Motor neuron (in vitro differentiated cells): ENCODE results near the gene PINK1. TPM values are rescaled to one million over a fixed set of nuclear protein-coding genes. Genes with fewer than 3 reads are reported as not detected.

Experiments used
- ATAC-seq, 8 experiments: fragments of 200-7000 bp; cut with Tn5 transposase; replicated peaks in 6 of 8; 2 replicates each; pipeline ENCODE4 v1.8.0; 2021; ENCODE audit warnings: mild to moderate bottlenecking in 8 of 8, moderate library complexity in 8 of 8
- H3K27ac ChIP-seq, 2 donors: fragments of 250-450 bp; sonication (Bioruptor Pico); 2 replicates each; pipeline ENCODE4 v1.9.0; 2021; ENCODE audit warnings: antibody characterized with exemption in 2 of 2, mild to moderate bottlenecking in 2 of 2, moderate library complexity in 1 of 2
- H3K4me1 ChIP-seq, 2 donors: fragments of 250-450 bp; sonication (Bioruptor Pico); replicated peaks in 1 of 2; 2 replicates each; pipeline ENCODE4 v1.6.1; 2021; ENCODE audit warnings: antibody characterized with exemption in 2 of 2, mild to moderate bottlenecking in 2 of 2, moderate library complexity in 1 of 2
- H3K4me3 ChIP-seq, 5 donors: fragments of 250-450 bp; sonication (Bioruptor Pico); 2 replicates each; pipeline ENCODE4 v1.9.0; 2021; ENCODE audit warnings: antibody characterized with exemption in 5 of 5, mild to moderate bottlenecking in 5 of 5, moderate library complexity in 4 of 5
- WGBS, 10 experiments: fragments of 450-650 bp; shearing (Covaris generic); methylation state at CpG; one replicate each; pipeline ENCODE4 v1.0.0; 2022; 5-methylcytosine and 5-hydroxymethylcytosine counted together
- in situ Hi-C, 9 experiments: fragments of 400-800 bp; cut with MboI; loops; one replicate each; pipeline ENCODE4 v1.15.0; 2021; ENCODE audit warnings: low sequenced_read_pairs in 9 of 9, low pct_unique_long_range_greater_than_20kb in 2 of 9; ENCODE audit not compliant: unreplicated experiment in 9 of 9
- total RNA-seq, 8 experiments: library from RNA; unstranded; fragments of 300-600 nt; gene quantifications; 2 replicates each; pipeline versions ENCODE4 v1.2.3 to v1.2.4, GENCODE V29; 2022

Gene PINK1
- total RNA-seq, 8 experiments from 2014 or later, result 22.7 to 117 (median 51.4) TPM

- Histone ChIP-seq H3K4me3 (peak overlapping the region; percentile 66 to 94 (median 82)), H3K4me1 (peaks cover 5 to 7% of the 10 kb centered on the region in 2 donors), H3K27ac (no peak overlapping the region)
- in situ Hi-C loops, result loop anchor here in 4 of 9 experiments (10.0 to 25.0 kb wide), 5 partner anchors 97 to 722 kb away; partner anchors contain the start of genes MUL1 (in 1 of the 4) and PLA2G2E (in 1 of the 4)
- 0 to 4% (median 2%) methylated on average over 2 to 11 of the region's 11 CpGs; no CpG with 5 or more reads in 1 of the 10 experiments for WGBS, 10 experiments
- ATAC-seq, result peak in 7 of 8 experiments; percentile 1 to 17 (median 2)
These were observed 871 bp downstream of the PINK1 start for GRCh38 chr1:20634065-20634593.

GRCh38 chr1:20634594-20635084, 1.4 kb downstream of the PINK1 start:
- Histone ChIP-seq H3K4me1 (peaks cover 5 to 7% of the 10 kb centered on the region in 2 donors), H3K27ac (no peak overlapping the region), H3K4me3 (peak overlapping the region; percentile 66 to 94 (median 82))
- peak in 3 of 8 experiments; percentile 12 to 42 (median 25) for ATAC-seq
- in situ Hi-C loops, result loop anchor here in 4 of 9 experiments (10.0 to 25.0 kb wide), 5 partner anchors 97 to 722 kb away; partner anchors contain the start of genes MUL1 (in 1 of the 4) and PLA2G2E (in 1 of the 4)
- WGBS, 10 experiments, result 0 to 30% (median 12%) methylated on average over 1 to 4 of the region's 4 CpGs

- H3K4me3 ChIP-seq, result no peak overlapping the region
- H3K27ac ChIP-seq, result no peak overlapping the region
- peaks cover 5 to 7% of the 10 kb centered on the region in 2 donors for H3K4me1 ChIP-seq
- WGBS, 10 experiments, result 58 to 100% (median 76%) methylated on average over 2 to 8 of the region's 8 CpGs; no CpG with 5 or more reads in 2 of the 10 experiments
- no peak for ATAC-seq
- in situ Hi-C loops, result loop anchor here in 4 of 9 experiments (10.0 to 25.0 kb wide), 5 partner anchors 100 to 725 kb away; partner anchors contain the start of genes MUL1 (in 1 of the 4) and PLA2G2E (in 1 of the 4)
These were observed 3.6 kb downstream of the PINK1 start for GRCh38 chr1:20636785-20637347.

- H3K27ac ChIP-seq, result no peak overlapping the region
- ATAC-seq, result peak; percentile 39 to 90 (median 58)
- in situ Hi-C loops, result loop anchor here in 4 of 9 experiments (5.0 to 25.0 kb wide), 6 partner anchors 103 to 728 kb away; partner anchors contain the start of genes MUL1 (in 1 of the 4) and PLA2G2E (in 1 of the 4)
- WGBS, 10 experiments, result 0 to 23% (median 6%) methylated on average over 2 to 6 of the region's 6 CpGs; no CpG with 5 or more reads in 4 of the 10 experiments
- H3K4me1 ChIP-seq, result no peaks in the 10 kb centered on the region
- H3K4me3 ChIP-seq, result no peak overlapping the region
These were observed 6.9 kb downstream of the PINK1 start for GRCh38 chr1:20640183-20640597.

- WGBS, 10 experiments, result 30 to 93% (median 61%) methylated on average over 1 to 7 of the region's 10 CpGs; no CpG with 5 or more reads in 2 of the 10 experiments
- H3K27ac ChIP-seq, result no peak overlapping the region
- H3K4me1 ChIP-seq, result no peaks in the 10 kb centered on the region
- peak in 4 of 8 experiments; percentile 12 to 54 (median 36) for ATAC-seq
- in situ Hi-C loops, result loop anchor here in 4 of 9 experiments (5.0 to 25.0 kb wide), 6 partner anchors 105 to 730 kb away; partner anchors contain the start of genes MUL1 (in 1 of the 4) and PLA2G2E (in 1 of the 4)
- H3K4me3 ChIP-seq, result no peak overlapping the region
These were observed 8.7 kb downstream of the PINK1 start for GRCh38 chr1:20641975-20642374.

- Histone ChIP-seq H3K4me1 (no peaks in the 10 kb centered on the region), H3K4me3 (no peak overlapping the region), H3K27ac (no peak overlapping the region)
- in situ Hi-C loops, result loop anchor here in 4 of 9 experiments (5.0 to 25.0 kb wide), 6 partner anchors 106 to 731 kb away; partner anchors contain the start of genes MUL1 (in 1 of the 4) and PLA2G2E (in 1 of the 4)
- no peak for ATAC-seq
- WGBS, 10 experiments, result 50 to 100% (median 64%) methylated on average over 1 to 6 of the region's 6 CpGs; no CpG with 5 or more reads in 3 of the 10 experiments
These were observed 9.8 kb downstream of the PINK1 start for GRCh38 chr1:20643080-20643479.

GRCh38 chr1:20644416-20644815, 11.2 kb downstream of the PINK1 start:
- in situ Hi-C loops, result loop anchor here in 4 of 9 experiments (5.0 to 25.0 kb wide), 6 partner anchors 107 to 732 kb away; partner anchors contain the start of genes MUL1 (in 1 of the 4) and PLA2G2E (in 1 of the 4)
- Histone ChIP-seq H3K27ac (no peak overlapping the region), H3K4me1 (no peaks in the 10 kb centered on the region), H3K4me3 (no peak overlapping the region)
- ATAC-seq, result no peak
- WGBS, 10 experiments, result 40 to 100% (median 91%) methylated on average over 1 to 10 of the region's 13 CpGs; no CpG with 5 or more reads in 3 of the 10 experiments

GRCh38 chr1:20645414-20645813, 12.2 kb downstream of the PINK1 start:
- Histone ChIP-seq H3K27ac (no peak overlapping the region), H3K4me3 (no peak overlapping the region), H3K4me1 (no peaks in the 10 kb centered on the region)
- in situ Hi-C loops, result loop anchor here in 3 of 9 experiments (10.0 to 25.0 kb wide), 5 partner anchors 108 to 733 kb away; partner anchors contain the start of genes MUL1 (in 1 of the 3) and PLA2G2E (in 1 of the 3)
- WGBS, 10 experiments, result 20 to 100% (median 86%) methylated on average over 1 to 9 of the region's 14 CpGs; no CpG with 5 or more reads in 4 of the 10 experiments
- ATAC-seq, result no peak

- H3K4me1 ChIP-seq, result no peaks in the 10 kb centered on the region
- no peak overlapping the region for H3K27ac ChIP-seq
- peak in 1 of 8 experiments; percentile 4 for ATAC-seq
- in situ Hi-C loops, result loop anchor here in 3 of 9 experiments (10.0 to 25.0 kb wide), 5 partner anchors 111 to 736 kb away; partner anchors contain the start of genes MUL1 (in 1 of the 3) and PLA2G2E (in 1 of the 3)
- no peak overlapping the region for H3K4me3 ChIP-seq
- 91 to 100% (median 96%) methylated on average over 1 to 8 of the region's 13 CpGs; no CpG with 5 or more reads in 3 of the 10 experiments for WGBS, 10 experiments
These were observed 15.2 kb downstream of the PINK1 start for GRCh38 chr1:20648438-20648837.

GRCh38 chr1:20648946-20649345, 15.7 kb downstream of the PINK1 start:
- in situ Hi-C loops, result loop anchor here in 3 of 9 experiments (10.0 to 25.0 kb wide), 5 partner anchors 112 to 737 kb away; partner anchors contain the start of genes MUL1 (in 1 of the 3) and PLA2G2E (in 1 of the 3)
- Histone ChIP-seq H3K27ac (no peak overlapping the region), H3K4me3 (no peak overlapping the region), H3K4me1 (no peaks in the 10 kb centered on the region)
- WGBS, 10 experiments, result 95 to 100% (median 99%) methylated on average over 3 to 15 of the region's 15 CpGs; no CpG with 5 or more reads in 6 of the 10 experiments
- ATAC-seq, result peak in 2 of 8 experiments; percentile 25 to 30

- in situ Hi-C loops, result no loop called here
- ATAC-seq, result no peak
- no peaks in the 10 kb centered on the region for H3K4me1 ChIP-seq
- WGBS, 10 experiments, result 90 to 100% (median 98%) methylated on average over 1 to 12 of the region's 15 CpGs; no CpG with 5 or more reads in 4 of the 10 experiments
- no peak overlapping the region for H3K4me3 ChIP-seq
- no peak overlapping the region for H3K27ac ChIP-seq
These were observed 19.0 kb downstream of the PINK1 start for GRCh38 chr1:20652300-20652699.

GRCh38 chr1:20654104-20654690, 20.9 kb downstream of the PINK1 start:
- H3K4me3 ChIP-seq, result no peak overlapping the region
- H3K4me1 ChIP-seq, result no peaks in the 10 kb centered on the region
- in situ Hi-C loops, result no loop called here
- WGBS, 10 experiments, result 80 to 97% (median 91%) methylated on average over 1 to 15 of the region's 20 CpGs; no CpG with 5 or more reads in 5 of the 10 experiments
- H3K27ac ChIP-seq, result no peak overlapping the region
- ATAC-seq, result no peak
